HepG2 (cell line): ENCODE results near the gene SHPK. TPM values are rescaled to one million over a fixed set of nuclear protein-coding genes. Genes with fewer than 3 reads are reported as not detected.

Experiments
- BRCA1 ChIP-seq: sonication (generic); formaldehyde crosslinking; IDR thresholded peaks from 2 replicates; pipeline ENCODE4 v1.4.0; 2020; ENCODE audit warnings: missing genetic modification reagents
- KIAA2018 ChIP-seq: sonication (generic); formaldehyde crosslinking; IDR thresholded peaks from 2 replicates; pipeline ENCODE4 v1.5.0; 2020; ENCODE audit warnings: mild to moderate bottlenecking, missing genetic modification reagents, borderline replicate concordance
- LCORL ChIP-seq, 2 experiments: fragments of 450-650 bp in 1 of 2; sonication (generic) in 1 of 2; formaldehyde crosslinking in 1 of 2; IDR thresholded peaks; 2 replicates each; pipeline versions ENCODE4 v1.5.0 to v1.6.1; 2017 to 2020; ENCODE audit warnings: antibody characterized with exemption in 1 of 2, missing genetic modification reagents in 1 of 2
- MEF2D ChIP-seq: sonication (generic); formaldehyde crosslinking; IDR thresholded peaks from 2 replicates; pipeline ENCODE4 v1.5.1; 2020; ENCODE audit warnings: mild to moderate bottlenecking, missing genetic modification reagents
- PRDM15 ChIP-seq: sonication (generic); formaldehyde crosslinking; IDR thresholded peaks from 2 replicates; pipeline ENCODE4 v1.4.0; 2020; ENCODE audit warnings: missing genetic modification reagents
- RARG ChIP-seq: sonication (generic); formaldehyde crosslinking; IDR thresholded peaks from 2 replicates; pipeline ENCODE4 v1.4.0; 2020; ENCODE audit warnings: low read depth, mild to moderate bottlenecking, missing genetic modification reagents
- RFX3 ChIP-seq: IDR thresholded peaks from 2 replicates; pipeline ENCODE4 v1.6.1; 2016; ENCODE audit warnings: missing biosample characterization, missing genetic modification reagents
- ZBTB1 ChIP-seq: sonication (generic); formaldehyde crosslinking; IDR thresholded peaks from 2 replicates; pipeline ENCODE4 v1.4.0; 2020; ENCODE audit warnings: missing genetic modification reagents, borderline replicate concordance
- ZFP41 ChIP-seq: sonication (generic); formaldehyde crosslinking; IDR thresholded peaks from 2 replicates; pipeline ENCODE4 v1.4.0; 2020; ENCODE audit warnings: mild to moderate bottlenecking, missing genetic modification reagents, borderline replicate concordance
- ZNF512B ChIP-seq: sonication (generic); formaldehyde crosslinking; IDR thresholded peaks from 2 replicates; pipeline ENCODE4 v1.5.1; 2020; ENCODE audit warnings: missing genetic modification reagents, mild to moderate bottlenecking, borderline replicate concordance
- polyA plus RNA-seq, 8 experiments: library from polyadenylated mRNA; depleted of rRNA in 3 of 8; stranded (reverse) in 7 of 8; unstranded in 1 of 8; fragments of >200 nt; fragmentation: Illumina TruSeq in 4 of 8; extraction: Trizol in 4 of 8; gene quantifications; 2 replicates each; pipeline versions ENCODE4 v1.2.1 to v1.2.3, GENCODE V29; 2011 to 2016; ENCODE audit warnings: low read depth in 4 of 8, missing spikeins in 1 of 8, mixed read lengths in 1 of 8; ENCODE audit not compliant: insufficient read depth in 1 of 8
- total RNA-seq, 5 experiments: library from RNA; depleted of rRNA; stranded (reverse); fragments of >200 nt; fragmentation: Illumina TruSeq; extraction: Trizol; gene quantifications; 2 replicates each; pipeline ENCODE4 v1.2.3, GENCODE V29; 2016; ENCODE audit warnings: low read depth in 1 of 5

Gene SHPK
- total and polyA plus RNA-seq, 2 of the 13 experiments (the other 11 are each of a cell fraction or from before 2014, with no cell fraction given): 16.2 to 30.9 TPM

- TF ChIP-seq KIAA2018 (CRISPR knock-in tag): no peak
- TF ChIP-seq MEF2D (CRISPR knock-in tag): peak; percentile 78; the same call in 1 of the 2 replicates
- no peak for TF ChIP-seq LCORL (IDR thresholded peaks at IDR 0.05)
- peak; percentile 70; the same call in 1 of the 2 replicates for TF ChIP-seq LCORL (CRISPR knock-in tag; IDR thresholded peaks at IDR 0.05)
- no peak for TF ChIP-seq BRCA1 (CRISPR knock-in tag)
- TF ChIP-seq ZFP41 (CRISPR knock-in tag): no peak
- TF ChIP-seq RFX3 (CRISPR knock-in tag): no peak
- TF ChIP-seq ZBTB1 (CRISPR knock-in tag): no peak
- no peak for TF ChIP-seq PRDM15 (CRISPR knock-in tag)
- no peak for TF ChIP-seq RARG
- 0 out of 2 replicates have a peak, but pooled peaks have one; percentile 62 for TF ChIP-seq ZNF512B
Observed at GRCh38 chr17:3641717-3642486, 5.9 kb upstream of the SHPK start (continued).
